Mucosa of gallbladder (tissue), 1 donor: Measurements from ENCODE around the gene NAA30. TPM values are rescaled to one million over a fixed set of nuclear protein-coding genes. Genes with fewer than 3 reads are reported as not detected.

Source experiments
- DNase-seq: peaks from one replicate; pipeline ENCODE4 v3.0.0-alpha.2; 2020; ENCODE audit warnings: low spot score
- total RNA-seq: library from RNA; stranded (reverse); gene quantifications from one replicate; pipeline ENCODE4 v1.2.1, GENCODE V29; 2021
- donor health status: DM: no; HTN: no; CAD: no.

The NAA30 gene
- total RNA-seq, 1 donor from 2014 or later, result 17.8 TPM

GRCh38 chr14:57392830-57393229, 2.4 kb downstream of the NAA30 start:
- DNase-seq, result no peak

GRCh38 chr14:57400556-57401494, 10.4 kb downstream of the NAA30 start:
- no peak for DNase-seq

GRCh38 chr14:57401501-57401900, 11.1 kb downstream of the NAA30 start:
- DNase-seq, result no peak

- no peak for DNase-seq
These were observed 11.9 kb downstream of the NAA30 start for GRCh38 chr14:57402173-57402852.

- no peak for DNase-seq
These were observed 13.1 kb downstream of the NAA30 start for GRCh38 chr14:57403521-57403864.

GRCh38 chr14:57405562-57405961, 15.2 kb downstream of the NAA30 start:
- no peak for DNase-seq

- DNase-seq, result no peak
These were observed 17.7 kb downstream of the NAA30 start for GRCh38 chr14:57408037-57408436.

GRCh38 chr14:57408634-57409033, 18.2 kb downstream of the NAA30 start:
- DNase-seq, result no peak

- no peak for DNase-seq
These were observed 22.0 kb downstream of the NAA30 start for GRCh38 chr14:57412341-57412740.

GRCh38 chr14:57413849-57414248, 23.5 kb downstream of the NAA30 start:
- DNase-seq, result no peak

GRCh38 chr14:57417228-57417627, 26.8 kb downstream of the NAA30 start:
- no peak for DNase-seq

GRCh38 chr14:57418999-57419398, 28.6 kb downstream of the NAA30 start:
- DNase-seq, result no peak

GRCh38 chr14:57420033-57420432, 29.6 kb downstream of the NAA30 start:
- DNase-seq, result no peak

- no peak for DNase-seq
These were observed 30.6 kb downstream of the NAA30 start for GRCh38 chr14:57420986-57421385.

GRCh38 chr14:57435923-57436322, 45.5 kb downstream of the NAA30 start:
- no peak for DNase-seq

GRCh38 chr14:57461777-57462320, 71.5 kb downstream of the NAA30 start:
- DNase-seq, result peak; percentile 40

- no peak for DNase-seq
These were observed 72.2 kb downstream of the NAA30 start for GRCh38 chr14:57462551-57462950.

GRCh38 chr14:57464008-57464730, 73.8 kb downstream of the NAA30 start:
- DNase-seq, result no peak
